Panc1 (cell line): ENCODE results near the gene INPP4A. TPM values are rescaled to one million over a fixed set of nuclear protein-coding genes. Genes with fewer than 3 reads are reported as not detected.

Experiments
- ATAC-seq: fragments of 200-7000 bp; cut with Tn5 transposase; 2 replicates; pipeline ENCODE4 v1.9.1; 2020; ENCODE audit warnings: mild to moderate bottlenecking, moderate library complexity
- BruUV-seq: library from RNA; stranded (reverse); fragments of 400-500 nt; replicated peaks from 2 replicates; lab custom pipeline; 2021; lab: Mats Ljungman, UMichigan
- CTCF ChIA-PET: fragments of 300-600 bp; sonication (Branson Sonifier 250); formaldehyde crosslinking; loops from one replicate; lab custom pipeline; 2022; ENCODE audit warnings: antibody characterized with exemption; lab: Charles Lee
- POLR2A ChIA-PET: fragments of 300-600 bp; sonication (Branson Sonifier 250); formaldehyde crosslinking; loops from one replicate; lab custom pipeline; 2022; ENCODE audit warnings: antibody characterized with exemption; lab: Charles Lee
- DNase-seq: peaks from one replicate; pipeline ENCODE4 v3.0.0-alpha.2; 2010; ENCODE audit warnings: low read depth, low spot score
- H3K27ac ChIP-seq: 2 replicates; pipeline ENCODE4 v1.5.1; 2011; ENCODE audit warnings: mild to moderate bottlenecking, low read length, inconsistent platforms
- H3K27me3 ChIP-seq: fragments of 200-500 bp; sonication (Bioruptor generic); 2 replicates; pipeline ENCODE4 v1.6.0; 2014; ENCODE audit warnings: low read length, inconsistent platforms; ENCODE audit not compliant: control insufficient read depth, insufficient read depth
- H3K36me3 ChIP-seq: fragments of 200-500 bp; sonication (Bioruptor generic); 2 replicates; pipeline ENCODE4 v1.5.1; 2014; ENCODE audit warnings: inconsistent platforms, mild to moderate bottlenecking, low read length, moderate library complexity; ENCODE audit not compliant: control insufficient read depth, insufficient read depth
- H3K4me1 ChIP-seq: 2 replicates; pipeline ENCODE4 v1.5.1; 2011; ENCODE audit warnings: inconsistent platforms, mild to moderate bottlenecking, low read length, moderate library complexity; ENCODE audit not compliant: control insufficient read depth, insufficient read depth
- H3K4me3 ChIP-seq, 2 experiments: 2 replicates each; pipeline ENCODE4 v1.5.1; 2011 to 2012; ENCODE audit warnings: low read depth in 2 of 2, low read length in 2 of 2, mild to moderate bottlenecking in 2 of 2, inconsistent platforms in 1 of 2, moderate library complexity in 1 of 2
- H3K9me3 ChIP-seq: fragments of 200-500 bp; sonication (Bioruptor generic); 2 replicates; pipeline ENCODE4 v1.5.1; 2014; ENCODE audit warnings: low read depth, mild to moderate bottlenecking, inconsistent platforms, low read length, moderate library complexity; ENCODE audit not compliant: control insufficient read depth, insufficient read depth
- CTCF ChIP-seq: fragments of 450-650 bp; IDR thresholded peaks from 2 replicates; pipeline ENCODE4 v1.5.1; 2017; ENCODE audit warnings: mild to moderate bottlenecking
- POLR2AphosphoS5 ChIP-seq: IDR thresholded peaks from 2 replicates; pipeline ENCODE4 v1.6.1; 2012; ENCODE audit warnings: mild to moderate bottlenecking, low read depth, low read length, moderate library complexity
- REST ChIP-seq, 2 experiments: IDR thresholded peaks; 2 replicates each; pipeline ENCODE4 v1.6.1; 2011 to 2012; ENCODE audit warnings: low read depth in 2 of 2, control low read depth in 1 of 2, low read length in 1 of 2, mild to moderate bottlenecking in 1 of 2, moderate library complexity in 1 of 2; ENCODE audit not compliant: insufficient read depth in 1 of 2
- SIN3A ChIP-seq: IDR thresholded peaks from 2 replicates; pipeline ENCODE4 v1.6.1; 2012; ENCODE audit warnings: low read depth, mild to moderate bottlenecking, low read length, moderate library complexity, borderline replicate concordance; ENCODE audit not compliant: insufficient read depth
- TCF7L2 ChIP-seq: IDR thresholded peaks from 2 replicates; pipeline ENCODE4 v1.6.1; 2011; ENCODE audit warnings: mild to moderate bottlenecking, low read depth, low read length, inconsistent platforms
- in situ Hi-C: cut with HindIII; loops from 2 replicates; pipeline ENCODE4 v1.10.0; 2016; ENCODE audit warnings: low sequenced_read_pairs, low pct_unique_long_range_greater_than_20kb
- intact Hi-C: fragments of 100-400 bp; cut with micrococcal nuclease; formaldehyde crosslinking; loops from one replicate; pipeline ENCODE4 v1.10.0; 2022; ENCODE audit not compliant: unreplicated experiment
- total RNA-seq: library from RNA; stranded (reverse); gene quantifications from one replicate; pipeline ENCODE4 v1.2.1, GENCODE V29; 2021; ENCODE audit not compliant: unreplicated experiment

Gene INPP4A
- total RNA-seq, 1 experiment from 2014 or later: 22.9 TPM

DNA sequence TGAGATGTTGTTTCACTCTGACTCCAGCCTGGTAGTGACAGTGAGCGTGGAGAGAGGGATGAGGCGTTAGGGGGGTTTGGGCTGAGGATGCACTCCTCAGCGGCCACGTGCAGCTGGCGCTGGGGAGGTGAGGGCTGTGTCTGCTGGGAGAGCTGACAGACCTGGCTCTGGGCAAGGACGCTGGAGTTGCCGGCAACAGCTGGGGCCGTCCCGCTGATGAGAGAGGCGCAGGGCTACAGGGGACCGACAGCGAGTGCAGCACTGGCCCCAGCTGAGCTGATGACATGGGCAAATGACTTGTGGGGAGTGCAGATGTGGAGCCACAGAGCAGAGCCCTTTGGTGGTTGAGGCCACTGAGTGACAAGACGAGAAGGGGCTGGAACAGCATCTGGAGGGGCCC is 125.3 kb downstream of the INPP4A start:
- Histone ChIP-seq H3K27me3 (no peaks in the 10 kb centered on the region), H3K9me3 (no peaks in the 10 kb centered on the region), H3K4me1 (no peaks in the 10 kb centered on the region), H3K36me3 (no peaks in the 10 kb centered on the region), H3K27ac (no peak overlapping the region), H3K4me3 (no peak overlapping the region)
- no peak for TF ChIP-seq TCF7L2
- TF ChIP-seq SIN3A: no peak
- no peak for TF ChIP-seq REST (IDR thresholded peaks at IDR 0.05; ENCODE audit: insufficient read depth in 1 of 2, low read depth in 2 of 2, low read length in 1 of 2)
- TF ChIP-seq POLR2AphosphoS5: no peak
- TF ChIP-seq CTCF: no peak
- in situ Hi-C loops (no loop called here), intact Hi-C loops (no loop called here)
- no TSS peak for BruUV-seq
- DNase-seq (no peak), ATAC-seq (no peak)
- ChIA-PET POLR2A (no interaction called here), CTCF (no interaction called here)

GRCh38 chr2:98570356-98570755 is 125.7 kb downstream of the INPP4A start:
- H3K4me1 ChIP-seq: no peaks in the 10 kb centered on the region
- DNase-seq (no peak), ATAC-seq (no peak)
- no peaks in the 10 kb centered on the region for H3K36me3 ChIP-seq
- CTCF ChIA-PET: no interaction called here
- no peaks in the 10 kb centered on the region for H3K27me3 ChIP-seq
- no TSS peak for BruUV-seq
- H3K4me3 ChIP-seq: no peak overlapping the region
- intact Hi-C loops: no loop called here
- POLR2A ChIA-PET: no interaction called here
- in situ Hi-C loops: no loop called here
- no peak for TF ChIP-seq REST (IDR thresholded peaks at IDR 0.05; ENCODE audit: insufficient read depth in 1 of 2, low read depth in 2 of 2, low read length in 1 of 2)
- no peak for TF ChIP-seq SIN3A
- H3K9me3 ChIP-seq: no peaks in the 10 kb centered on the region
- no peak overlapping the region for H3K27ac ChIP-seq
